Mesendoderm (in vitro differentiated cells): Measurements from ENCODE around the gene DHX38.
A peak's percentile ranks its signal among the peaks of the same experiment; 100 is the strongest.

Source experiments
- DNase-seq: peaks from one replicate; pipeline ENCODE4 v3.0.0; 2013
- H2AK5ac ChIP-seq: 2 replicates; pipeline ENCODE4 v1.6.1; 2013; ENCODE audit warnings: low read length, inconsistent platforms
- H2BK120ac ChIP-seq: 2 replicates; pipeline ENCODE4 v1.6.1; 2013; ENCODE audit warnings: low read depth, mild to moderate bottlenecking, low read length, moderate library complexity, mixed read lengths
- H2BK15ac ChIP-seq: replicated peaks from 2 replicates; pipeline ENCODE4 v1.6.1; 2013; ENCODE audit warnings: low read depth, mild to moderate bottlenecking, moderate library complexity
- H2BK5ac ChIP-seq: 2 replicates; pipeline ENCODE4 v1.6.1; 2013; ENCODE audit warnings: low read length, inconsistent platforms
- H3K18ac ChIP-seq: 2 replicates; pipeline ENCODE4 v1.6.1; 2013; ENCODE audit warnings: mild to moderate bottlenecking, low read length, mixed read lengths
- H3K23ac ChIP-seq: one replicate; pipeline ENCODE4 v1.6.1; 2013; ENCODE audit warnings: low read length
- H3K27ac ChIP-seq: 2 replicates; pipeline ENCODE4 v1.5.1; 2013; ENCODE audit warnings: low read depth, mild to moderate bottlenecking, inconsistent platforms, low read length, moderate library complexity
- H3K27me3 ChIP-seq: 2 replicates; pipeline ENCODE4 v1.6.1; 2013; ENCODE audit warnings: low read length, control low read depth, mild to moderate bottlenecking, inconsistent platforms; ENCODE audit not compliant: insufficient read depth, poor library complexity
- H3K36me3 ChIP-seq: 2 replicates; pipeline ENCODE4 v1.6.1; 2013; ENCODE audit warnings: low read length, inconsistent platforms; ENCODE audit not compliant: control insufficient read depth, insufficient read depth
- H3K4ac ChIP-seq: one replicate; pipeline ENCODE4 v1.6.1; 2013; ENCODE audit warnings: low read depth, mild to moderate bottlenecking, low read length, moderate library complexity
- H3K4me1 ChIP-seq: 2 replicates; pipeline ENCODE4 v1.6.1; 2013; ENCODE audit warnings: low read depth, low read length, inconsistent platforms; ENCODE audit not compliant: control insufficient read depth
- H3K4me2 ChIP-seq: 2 replicates; pipeline ENCODE4 v1.6.1; 2013; ENCODE audit warnings: low read length
- H3K4me3 ChIP-seq: 2 replicates; pipeline ENCODE4 v1.5.1; 2013; ENCODE audit warnings: mild to moderate bottlenecking, low read length
- H3K56ac ChIP-seq: one replicate; pipeline ENCODE4 v1.6.1; 2013; ENCODE audit warnings: low read length
- H3K79me1 ChIP-seq: 2 replicates; pipeline ENCODE4 v1.6.1; 2013; ENCODE audit warnings: low read length, inconsistent platforms
- H3K79me2 ChIP-seq: 2 replicates; pipeline ENCODE4 v1.6.1; 2013; ENCODE audit warnings: mild to moderate bottlenecking, low read length; ENCODE audit not compliant: control insufficient read depth, insufficient read depth
- H3K9ac ChIP-seq: 2 replicates; pipeline ENCODE4 v1.6.1; 2013; ENCODE audit warnings: low read length, inconsistent platforms
- H4K5ac ChIP-seq: one replicate; pipeline ENCODE4 v1.6.1; 2013; ENCODE audit warnings: low read length
- H4K8ac ChIP-seq: one replicate; pipeline ENCODE4 v1.6.1; 2013; ENCODE audit warnings: low read depth, mild to moderate bottlenecking, control low read depth, low read length, moderate library complexity
- WGBS: extraction: QIAGEN DNeasy Blood & Tissue Kit; methylation state at CpG from one replicate; pipeline ENCODE4 v1.1.7; 2013; ENCODE audit warnings: low lambda C conversion rate, missing lambda C conversion rate; ENCODE audit not compliant: insufficient coverage; ENCODE audit errors: extremely low coverage; 5-methylcytosine and 5-hydroxymethylcytosine counted together

The DHX38 gene

DNA sequence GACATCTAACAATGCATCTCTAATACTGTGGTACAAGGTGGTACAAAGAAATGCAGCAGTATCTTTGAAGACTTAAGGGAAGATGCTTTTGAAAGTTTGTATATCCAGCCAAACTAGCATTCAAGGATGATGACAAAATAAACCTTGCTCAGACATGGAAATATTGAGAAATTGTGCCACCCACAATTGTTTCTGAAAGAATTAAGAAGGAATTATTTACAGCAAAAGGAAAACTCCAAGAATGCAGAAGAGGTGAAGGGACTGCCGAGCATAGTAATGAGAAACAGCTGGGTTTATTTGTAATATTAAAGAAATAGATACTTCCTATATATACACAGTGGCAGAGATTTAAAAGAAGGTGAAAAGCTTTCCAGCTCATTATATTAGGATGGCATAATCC, 48.8 kb downstream of the DHX38 start:
- Histone ChIP-seq H4K5ac (no peak overlapping the region), H3K4me3 (no peak overlapping the region), H3K4ac (no peak overlapping the region), H3K27ac (no peak overlapping the region), H3K18ac (no peak overlapping the region), H2BK15ac (no peak overlapping the region), H3K27me3 (no peaks in the 10 kb centered on the region), H3K36me3 (no peaks in the 10 kb centered on the region), H4K8ac (no peak overlapping the region), H2AK5ac (no peak overlapping the region), H2BK5ac (no peak overlapping the region), H3K79me1 (no peaks in the 10 kb centered on the region), H3K4me1 (no peaks in the 10 kb centered on the region), H3K79me2 (no peaks in the 10 kb centered on the region), H3K9ac (no peak overlapping the region), H3K56ac (no peak overlapping the region), H3K23ac (no peak overlapping the region), H2BK120ac (no peak overlapping the region), H3K4me2 (no peak overlapping the region)
- DNase-seq = no peak
- WGBS = no CpG with 5 or more reads among the region's 1 CpG

DNA sequence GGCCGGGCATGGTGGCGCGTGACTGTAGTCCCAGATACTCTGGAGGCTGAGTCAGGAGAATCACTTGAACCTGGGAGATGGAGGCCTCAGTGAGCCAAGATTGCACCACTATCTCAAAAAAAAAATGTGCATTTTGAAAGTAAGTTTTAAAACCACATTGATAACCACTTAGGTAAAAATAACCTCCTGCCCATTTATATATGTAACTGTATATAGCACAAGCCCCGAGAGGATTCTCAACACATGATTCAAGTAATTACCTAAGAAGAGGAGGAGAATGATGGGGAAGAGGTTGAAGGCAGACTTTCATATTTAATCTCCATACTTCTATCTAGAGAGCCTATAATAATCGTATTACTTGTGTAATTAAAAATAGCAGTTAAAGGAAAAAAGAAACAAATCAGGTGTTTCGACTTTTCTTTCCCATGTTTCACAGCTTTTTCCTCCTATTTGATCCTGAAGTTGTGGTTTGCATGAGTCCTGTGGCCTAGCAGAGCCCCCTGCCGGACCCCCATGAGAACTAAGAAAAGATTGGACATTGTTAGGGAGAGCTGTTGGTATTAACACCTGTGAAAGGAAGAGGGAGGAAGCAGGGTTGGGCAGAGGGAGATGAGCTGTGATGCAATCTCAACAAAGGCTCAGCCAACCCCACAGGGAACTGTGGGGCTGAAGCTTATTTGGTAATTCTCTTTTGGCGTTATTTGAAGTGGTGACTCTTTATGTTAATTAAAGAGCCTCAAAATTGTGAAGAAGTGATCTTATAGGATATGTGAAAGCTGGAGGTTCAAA, 56.2 kb downstream of the DHX38 start:
- Histone ChIP-seq H3K27ac (no peak overlapping the region), H3K79me1 (no peaks in the 10 kb centered on the region), H3K4me1 (no peaks in the 10 kb centered on the region), H4K8ac (no peak overlapping the region), H2BK120ac (no peak overlapping the region), H3K36me3 (no peaks in the 10 kb centered on the region), H2BK5ac (no peak overlapping the region), H3K4me2 (no peak overlapping the region), H3K79me2 (no peaks in the 10 kb centered on the region), H3K27me3 (no peaks in the 10 kb centered on the region), H2AK5ac (no peak overlapping the region), H3K23ac (no peak overlapping the region), H3K56ac (no peak overlapping the region), H3K4ac (no peak overlapping the region), H2BK15ac (no peak overlapping the region), H3K4me3 (no peak overlapping the region), H3K9ac (no peak overlapping the region), H4K5ac (no peak overlapping the region), H3K18ac (no peak overlapping the region)
- DNase-seq = peak; percentile 83
- no CpG with 5 or more reads among the region's 8 CpGs for WGBS

DNA sequence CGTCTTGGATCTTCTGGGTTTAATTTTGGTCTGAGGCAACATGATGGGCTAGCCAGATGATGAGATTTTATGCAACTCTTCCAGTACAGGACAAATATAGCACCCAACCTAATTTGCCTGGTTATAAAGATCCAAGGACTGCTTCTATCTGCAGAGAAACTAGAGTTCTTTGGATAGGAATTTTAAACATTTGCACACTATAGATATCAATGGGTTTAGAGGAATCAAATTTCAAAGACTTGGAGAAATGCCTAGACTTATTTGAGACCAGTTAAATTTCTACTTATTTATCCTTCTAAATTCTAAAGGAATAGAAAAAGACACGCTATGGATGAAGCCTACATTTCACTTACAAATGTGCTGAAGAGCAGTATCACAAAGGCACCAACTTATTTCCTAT, 65.7 kb downstream of the DHX38 start:
- Histone ChIP-seq H3K36me3 (no peaks in the 10 kb centered on the region), H3K9ac (no peak overlapping the region), H3K4me3 (no peak overlapping the region), H3K79me1 (no peaks in the 10 kb centered on the region), H4K8ac (no peak overlapping the region), H3K27me3 (no peaks in the 10 kb centered on the region), H3K4ac (no peak overlapping the region), H3K4me2 (no peak overlapping the region), H3K56ac (no peak overlapping the region), H3K79me2 (no peaks in the 10 kb centered on the region), H3K23ac (no peak overlapping the region), H3K18ac (no peak overlapping the region), H2BK15ac (no peak overlapping the region), H2BK5ac (no peak overlapping the region), H4K5ac (no peak overlapping the region), H2AK5ac (no peak overlapping the region), H3K4me1 (peaks cover 7% of the 10 kb centered on the region), H3K27ac (no peak overlapping the region), H2BK120ac (no peak overlapping the region)
- no peak for DNase-seq
- WGBS = no CpG with 5 or more reads among the region's 2 CpGs

GRCh38 chr16:72159801-72160200, 66.2 kb downstream of the DHX38 start:
- WGBS = no CpG with 5 or more reads among the region's 2 CpGs
- Histone ChIP-seq H3K79me2 (no peaks in the 10 kb centered on the region), H4K5ac (no peak overlapping the region), H3K27me3 (no peaks in the 10 kb centered on the region), H3K4me3 (no peak overlapping the region), H3K23ac (no peak overlapping the region), H3K4me1 (peaks cover 7% of the 10 kb centered on the region), H2AK5ac (no peak overlapping the region), H3K4me2 (no peak overlapping the region), H3K56ac (no peak overlapping the region), H2BK120ac (no peak overlapping the region), H3K79me1 (no peaks in the 10 kb centered on the region), H2BK15ac (no peak overlapping the region), H3K9ac (no peak overlapping the region), H3K4ac (no peak overlapping the region), H2BK5ac (no peak overlapping the region), H3K18ac (no peak overlapping the region), H4K8ac (no peak overlapping the region), H3K27ac (no peak overlapping the region), H3K36me3 (no peaks in the 10 kb centered on the region)
- no peak for DNase-seq

DNA sequence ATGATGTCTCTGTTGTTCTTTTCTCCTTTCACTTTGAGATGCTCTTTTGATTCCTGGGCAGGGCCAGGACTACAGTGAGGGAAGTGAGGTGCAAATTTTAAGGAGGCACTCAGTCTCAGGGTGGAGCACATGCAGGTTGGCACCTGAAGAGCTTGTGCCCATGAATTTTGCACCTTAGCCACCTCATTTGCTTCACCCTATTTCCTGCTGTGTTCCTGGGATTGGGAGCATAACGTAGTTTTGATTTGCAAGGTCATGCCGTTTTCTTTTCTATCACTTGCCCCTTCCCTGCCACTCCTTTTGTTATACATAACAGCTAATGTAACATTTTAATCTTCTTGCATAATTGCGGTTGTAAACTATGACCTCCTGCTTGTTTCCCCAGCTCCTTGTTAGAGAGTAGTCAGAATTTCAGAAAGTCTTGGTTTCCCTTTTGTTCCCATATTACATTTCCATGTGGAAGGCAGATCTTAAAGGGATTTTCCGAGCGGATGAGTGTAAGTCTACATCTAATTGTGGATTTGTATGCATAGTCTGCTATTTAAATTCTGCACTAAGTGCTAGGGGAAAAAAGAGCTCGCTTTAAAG, 68.6 kb downstream of the DHX38 start:
- H4K8ac ChIP-seq = no peak overlapping the region
- no peak overlapping the region for H2BK15ac ChIP-seq
- H3K56ac ChIP-seq = no peak overlapping the region
- H3K27me3 ChIP-seq = no peaks in the 10 kb centered on the region
- H3K18ac ChIP-seq = no peak overlapping the region
- H2BK120ac ChIP-seq = no peak overlapping the region
- no peak overlapping the region for H4K5ac ChIP-seq
- H3K23ac ChIP-seq = no peak overlapping the region
- H3K27ac ChIP-seq = no peak overlapping the region
- no peaks in the 10 kb centered on the region for H3K79me1 ChIP-seq
- H3K36me3 ChIP-seq = no peaks in the 10 kb centered on the region
- DNase-seq = no peak
- no peak overlapping the region for H3K4ac ChIP-seq
- H3K4me2 ChIP-seq = no peak overlapping the region
- peaks cover 7% of the 10 kb centered on the region for H3K4me1 ChIP-seq
- no peaks in the 10 kb centered on the region for H3K79me2 ChIP-seq
- H2BK5ac ChIP-seq = no peak overlapping the region
- no peak overlapping the region for H3K9ac ChIP-seq
- no CpG with 5 or more reads among the region's 6 CpGs for WGBS
- H3K4me3 ChIP-seq = no peak overlapping the region
- H2AK5ac ChIP-seq = no peak overlapping the region
